HL-60/S4 treated with retinoic acid at 250 ng/mL for 4 days and 3 days (cell line): Measurements from ENCODE around the gene CBX6.

Experiments
- in situ Hi-C: fragments of 300-500 bp; cut with MboI; formaldehyde crosslinking; loops from 2 replicates; pipeline ENCODE4 v1.7.0; 2022; ENCODE audit warnings: low sequenced_read_pairs

CBX6 gene

DNA sequence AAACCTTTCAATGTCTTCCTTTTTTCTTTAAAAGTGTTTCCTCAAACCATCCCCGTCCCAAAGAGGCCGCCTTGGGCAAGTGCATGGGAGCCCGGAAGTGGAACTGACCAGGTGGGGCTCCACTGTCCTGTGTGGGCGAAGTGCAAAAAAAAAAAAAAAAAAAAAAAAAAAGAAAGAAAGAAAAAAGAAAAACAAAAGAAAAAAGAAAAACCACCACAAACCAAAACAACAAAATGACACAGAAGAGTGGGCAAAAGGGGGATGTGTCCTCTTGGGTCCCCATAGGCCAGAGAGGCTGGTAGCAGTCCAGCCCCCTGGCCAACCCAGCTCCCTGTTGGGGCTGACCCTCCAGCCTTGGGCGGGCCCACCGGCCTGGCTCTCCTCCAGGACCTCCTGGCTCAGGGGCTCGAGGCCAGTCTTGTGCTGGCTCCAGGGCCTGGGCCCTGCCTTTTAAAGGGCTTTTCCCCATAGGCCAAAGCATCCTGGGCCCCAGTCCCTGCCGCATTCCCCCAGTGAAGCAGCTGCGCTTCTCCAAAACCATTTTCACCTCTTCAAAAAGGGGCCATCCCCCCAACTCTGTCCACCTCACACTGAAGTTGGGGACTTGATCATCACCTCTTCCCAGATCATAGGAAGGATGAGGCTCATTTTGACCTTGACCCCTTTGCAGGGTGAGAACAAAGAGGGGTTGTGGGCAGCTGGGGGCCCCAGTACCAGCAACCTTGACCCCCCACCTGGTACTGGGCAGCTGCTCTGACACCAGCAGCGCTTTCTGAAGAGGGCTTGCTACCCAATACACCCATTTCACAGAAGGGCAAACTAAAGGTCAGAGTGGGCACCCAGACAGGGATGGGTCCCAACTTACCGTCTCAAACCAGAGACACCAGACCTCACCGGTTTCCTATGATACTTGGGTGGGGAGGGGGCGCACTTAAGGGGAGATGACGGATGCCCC is 9.4 kb downstream of the CBX6 start:
- in situ Hi-C loops = loop anchor here (25.0 kb wide), 1 partner anchor 250 kb away; no protein-coding TSS in a partner anchor

DNA sequence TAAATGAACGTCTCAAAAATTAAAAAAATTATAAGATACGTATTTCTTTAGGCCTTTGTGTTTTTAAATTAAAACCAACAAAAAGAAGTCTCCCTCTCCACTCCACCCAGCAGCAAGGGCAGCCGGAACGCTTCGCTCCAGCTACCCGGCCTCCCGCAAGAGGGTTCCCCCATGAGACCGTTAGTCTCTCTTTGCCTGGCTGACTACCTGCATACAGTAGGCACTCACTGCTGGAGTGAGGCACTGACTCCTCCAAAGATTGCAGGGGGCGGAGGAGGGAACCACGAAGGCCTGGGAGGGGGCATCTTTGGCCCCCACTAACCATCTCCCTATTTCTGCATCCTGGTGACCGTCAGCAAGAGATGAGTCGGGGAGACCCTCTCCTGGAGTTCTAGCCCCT is 10.1 kb downstream of the CBX6 start:
- in situ Hi-C loops = loop anchor here (25.0 kb wide), 1 partner anchor 250 kb away; no protein-coding TSS in a partner anchor

DNA sequence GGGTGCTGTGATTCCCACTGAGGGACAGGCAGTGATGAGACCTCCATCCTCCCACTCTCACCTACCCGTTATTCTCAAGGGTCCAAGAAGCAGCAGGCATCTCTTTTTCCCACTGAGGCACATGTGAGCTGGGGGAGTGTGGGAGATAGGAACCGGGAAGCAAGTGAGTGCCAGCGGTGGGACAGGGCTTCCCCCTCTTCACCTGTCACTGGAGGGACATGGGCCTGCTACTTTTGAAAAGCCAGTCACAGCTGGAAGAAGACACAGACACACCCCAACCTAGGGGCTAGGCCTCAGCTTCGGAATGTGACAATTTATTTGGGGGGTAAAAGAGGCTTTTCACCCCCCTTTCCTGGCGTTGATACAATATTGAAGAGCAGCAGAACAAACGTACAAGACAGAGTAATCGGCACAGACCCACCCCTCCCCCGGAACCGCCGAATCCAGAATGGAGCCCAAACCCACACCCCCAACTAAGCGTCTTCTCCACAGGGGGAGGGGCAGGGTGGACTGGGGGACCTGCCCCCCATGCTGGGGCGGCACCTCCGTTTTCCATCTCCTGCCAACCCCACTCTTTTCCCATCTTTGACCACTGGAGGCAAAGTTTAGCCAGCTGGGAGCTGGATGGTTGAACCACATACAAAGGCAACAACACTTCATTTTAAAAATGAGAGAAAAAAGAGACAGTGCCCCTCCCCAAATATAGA is 10.7 kb downstream of the CBX6 start:
- in situ Hi-C loops = loop anchor here (25.0 kb wide), 1 partner anchor 251 kb away; no protein-coding TSS in a partner anchor

DNA sequence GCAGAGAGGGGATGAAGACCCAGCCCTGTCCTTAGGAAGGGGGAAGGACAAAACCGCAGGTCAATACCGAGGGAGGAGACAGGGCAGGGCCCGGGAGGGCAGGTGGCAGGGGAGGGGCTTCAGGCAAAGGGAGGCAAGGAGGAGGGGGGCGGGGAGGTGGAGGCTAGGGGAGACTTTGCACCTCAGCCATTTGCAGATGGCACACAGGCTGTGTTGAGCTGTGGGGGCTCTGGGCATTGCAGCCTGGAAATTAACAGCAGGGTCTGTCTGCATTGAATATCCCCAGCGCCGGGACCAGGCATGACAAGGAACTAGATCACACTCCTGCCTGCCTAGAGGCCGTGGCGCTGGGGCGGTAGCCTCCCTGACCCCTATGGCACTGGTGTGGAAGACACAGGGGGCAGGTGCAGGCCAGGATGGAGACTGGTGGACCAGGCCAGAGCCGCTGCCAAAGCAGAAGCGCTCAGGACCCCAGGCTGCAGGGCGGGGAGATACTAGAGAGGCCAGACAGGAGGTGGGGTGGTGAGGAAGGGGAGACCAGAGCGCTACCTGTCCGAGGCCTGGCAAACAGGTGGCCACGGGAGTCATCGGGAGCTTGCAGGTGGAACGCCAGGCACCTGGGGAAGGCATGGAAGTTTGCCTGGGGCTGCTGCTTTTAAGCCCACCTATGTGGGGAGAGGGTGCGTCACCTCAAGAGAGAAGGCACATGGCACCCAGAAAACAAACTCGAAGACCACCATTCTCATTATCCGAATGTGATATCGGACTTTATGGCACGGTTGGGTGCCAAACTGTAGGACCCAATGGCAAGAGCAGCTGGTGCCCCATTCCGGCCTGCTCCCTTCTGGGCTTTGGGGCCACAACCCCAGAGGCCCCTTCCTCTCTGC is 11.5 kb downstream of the CBX6 start:
- in situ Hi-C loops = loop anchor here (25.0 kb wide), 1 partner anchor 252 kb away; no protein-coding TSS in a partner anchor

DNA sequence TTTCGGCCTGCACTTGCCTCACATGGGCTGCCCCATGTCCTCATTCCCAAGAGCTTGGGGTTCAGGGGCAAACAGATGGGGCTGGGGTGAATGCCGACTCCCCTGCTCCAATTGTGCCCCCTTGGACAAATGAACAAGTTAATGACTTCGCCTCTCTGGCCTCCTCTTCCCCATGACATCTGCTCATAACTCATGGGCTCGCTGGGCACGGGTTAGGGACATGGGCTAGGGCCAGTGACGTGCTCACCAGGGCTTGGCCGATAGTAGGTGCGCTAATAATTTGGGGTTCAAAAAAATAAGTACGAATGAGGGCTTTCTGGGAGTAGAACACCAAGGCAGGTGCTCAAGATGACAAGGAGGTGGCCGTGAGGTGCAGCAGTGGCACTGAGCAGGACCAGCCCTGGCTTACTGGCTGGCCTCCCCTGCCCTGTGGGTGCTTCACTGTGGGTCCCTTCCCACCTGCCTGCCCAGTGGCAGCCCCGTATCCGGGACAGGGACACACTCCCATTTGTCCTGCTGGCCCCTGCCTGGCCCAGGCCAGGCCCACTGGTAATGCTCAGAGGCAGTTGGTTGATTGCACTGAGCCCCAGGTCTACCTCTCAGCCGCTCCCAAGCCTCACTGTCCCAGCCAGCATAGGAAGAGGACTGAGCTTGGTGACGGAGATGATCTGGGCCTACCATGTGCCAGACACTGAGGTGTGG is 12.3 kb downstream of the CBX6 start:
- in situ Hi-C loops = loop anchor here (25.0 kb wide), 1 partner anchor 253 kb away; no protein-coding TSS in a partner anchor

DNA sequence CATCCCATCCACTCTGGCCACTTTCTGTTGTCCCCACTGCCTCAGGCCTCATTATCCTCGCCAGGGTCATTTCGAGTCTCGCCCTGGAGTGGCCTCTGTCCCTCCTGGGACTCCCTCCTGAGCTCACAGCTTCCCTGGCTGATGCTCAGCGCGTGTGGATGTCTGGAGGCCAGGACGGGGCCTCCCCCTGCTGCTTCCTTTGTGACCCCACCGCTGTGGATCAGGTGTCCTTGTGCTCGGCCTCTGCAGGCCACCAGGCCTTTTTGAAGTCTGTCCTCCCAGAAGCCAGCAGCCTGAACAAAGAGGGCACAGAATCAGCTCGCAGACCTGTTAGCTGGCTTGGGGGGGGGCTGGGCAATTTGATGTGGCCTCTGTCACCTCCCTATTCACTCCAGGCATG is 13.5 kb downstream of the CBX6 start:
- in situ Hi-C loops = loop anchor here (25.0 kb wide), 1 partner anchor 254 kb away; no protein-coding TSS in a partner anchor

DNA sequence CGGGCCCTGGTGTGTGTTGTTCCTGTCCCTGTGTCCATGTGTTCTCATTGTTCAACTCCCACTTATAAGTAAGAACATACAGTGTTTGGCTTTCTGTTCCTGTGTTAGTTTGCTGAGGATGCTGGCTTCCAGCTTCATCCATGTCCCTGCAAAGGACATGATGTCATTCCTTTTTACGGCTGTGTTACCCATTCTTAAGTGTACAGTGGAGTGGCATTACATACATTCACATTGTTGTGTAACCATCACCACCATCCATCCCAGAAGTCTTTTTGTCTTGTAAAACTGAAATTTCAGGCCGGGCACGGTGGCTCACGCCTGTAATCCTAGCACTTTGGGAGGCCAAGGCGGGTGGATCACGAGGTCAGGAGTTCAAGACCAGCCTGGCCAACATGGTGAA is 17.5 kb downstream of the CBX6 start:
- in situ Hi-C loops = loop anchor here (25.0 kb wide), 1 partner anchor 258 kb away; no protein-coding TSS in a partner anchor

DNA sequence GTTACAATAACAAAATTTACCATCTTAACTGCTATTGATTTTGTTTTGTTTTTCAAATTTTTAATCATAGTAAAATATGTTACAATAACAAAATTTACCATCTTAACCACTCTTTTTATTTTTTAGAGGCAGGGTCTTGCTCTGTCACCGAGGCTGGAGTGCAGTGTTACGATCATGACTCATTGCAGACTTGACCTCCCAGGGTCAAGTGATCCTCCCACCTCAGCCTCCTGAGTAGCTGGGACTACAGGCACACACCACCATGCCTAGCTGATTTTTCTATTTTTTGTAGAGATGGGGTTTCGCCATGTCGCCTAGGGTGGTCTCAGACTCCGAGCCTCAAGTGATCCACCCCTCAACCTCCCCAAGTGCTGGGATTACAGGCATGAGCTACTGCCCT is 18.1 kb downstream of the CBX6 start:
- in situ Hi-C loops = loop anchor here (25.0 kb wide), 1 partner anchor 258 kb away; no protein-coding TSS in a partner anchor

DNA sequence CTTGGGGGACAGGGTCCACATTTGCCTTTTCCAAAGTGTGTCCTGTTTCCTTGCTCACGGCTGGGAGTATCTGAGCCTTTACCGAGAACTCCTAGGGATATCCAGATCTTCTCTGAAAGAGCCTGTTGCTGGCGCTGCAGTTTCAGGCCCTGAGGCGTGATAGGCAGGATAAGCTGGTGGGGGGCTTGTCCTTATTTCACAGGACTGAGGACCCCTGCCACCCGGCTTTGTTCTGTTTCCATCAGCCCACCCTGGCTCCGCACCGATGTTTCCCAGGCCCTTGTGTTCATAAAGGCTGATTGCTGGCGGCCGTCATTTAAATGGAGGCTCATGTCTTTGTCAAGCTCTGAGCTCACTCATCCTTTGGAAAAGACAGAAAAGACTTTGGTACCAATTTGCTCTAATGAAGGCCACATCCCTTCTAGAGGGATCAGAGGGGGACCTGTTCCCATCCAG is 18.8 kb downstream of the CBX6 start:
- in situ Hi-C loops = loop anchor here (25.0 kb wide), 1 partner anchor 259 kb away; no protein-coding TSS in a partner anchor

DNA sequence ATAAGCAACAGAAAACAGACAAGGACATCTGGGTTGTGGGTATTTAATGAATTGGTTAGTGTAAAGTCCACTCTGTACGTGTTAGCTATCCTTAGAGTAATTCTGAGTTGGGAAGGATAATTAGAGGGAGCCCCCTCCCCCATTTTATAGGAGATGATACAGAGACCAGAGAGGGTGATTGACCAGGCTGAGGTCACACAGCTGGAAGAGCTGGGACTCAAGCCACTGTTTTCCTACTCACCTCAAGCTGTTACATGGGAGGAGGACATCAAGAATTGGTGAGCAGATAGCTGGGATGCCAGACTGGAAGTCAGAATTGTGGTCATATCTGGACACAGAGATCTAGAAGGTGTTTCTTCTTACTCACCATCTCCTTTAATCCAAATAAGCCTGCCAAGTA is 19.5 kb downstream of the CBX6 start:
- in situ Hi-C loops = loop anchor here (25.0 kb wide), 1 partner anchor 260 kb away; no protein-coding TSS in a partner anchor

DNA sequence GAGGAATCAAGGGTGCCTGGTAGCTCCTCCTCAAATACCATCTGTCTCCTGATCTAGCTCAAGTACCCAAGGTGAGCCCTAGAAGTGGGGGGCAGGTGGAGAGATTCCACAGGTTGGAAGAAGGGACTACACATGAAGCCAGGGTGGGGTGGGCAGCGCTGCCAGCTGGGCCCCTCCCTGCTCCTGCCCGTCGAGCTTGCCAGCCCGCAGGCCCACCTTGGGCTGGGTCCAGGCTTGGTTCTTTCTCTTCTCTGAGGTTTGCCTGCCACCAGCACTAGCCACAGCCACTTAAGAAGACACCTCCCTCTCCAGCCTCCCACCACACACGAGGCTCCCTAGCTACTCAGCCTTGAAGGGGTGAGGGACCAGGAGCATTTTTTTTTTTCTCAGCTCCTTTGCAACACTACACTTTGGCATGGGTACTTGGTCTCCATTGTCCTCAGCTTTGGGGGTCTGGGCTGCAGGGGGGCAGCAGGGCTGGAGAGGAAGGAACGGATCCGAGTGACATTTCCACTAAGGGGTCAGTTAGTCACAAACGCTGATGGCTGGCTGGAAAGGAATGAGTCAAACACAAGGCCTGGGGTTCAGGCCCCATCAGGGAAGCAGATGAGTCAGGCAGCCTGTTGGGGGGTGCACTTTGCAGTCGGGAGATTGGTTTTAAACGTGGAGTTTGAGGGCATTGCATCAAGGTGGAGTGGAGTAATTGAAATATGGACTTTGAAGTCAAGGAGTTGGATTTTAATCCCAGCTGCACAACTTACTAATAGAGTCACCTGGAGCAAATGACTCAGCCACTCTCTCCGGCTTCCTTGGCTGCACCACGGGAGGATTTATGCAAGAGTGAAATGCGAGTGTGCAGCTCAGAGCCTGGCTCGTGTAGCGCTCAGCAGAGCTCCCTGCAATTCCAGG is 20.8 kb downstream of the CBX6 start:
- in situ Hi-C loops = loop anchor here (25.0 kb wide), 1 partner anchor 261 kb away; no protein-coding TSS in a partner anchor

DNA sequence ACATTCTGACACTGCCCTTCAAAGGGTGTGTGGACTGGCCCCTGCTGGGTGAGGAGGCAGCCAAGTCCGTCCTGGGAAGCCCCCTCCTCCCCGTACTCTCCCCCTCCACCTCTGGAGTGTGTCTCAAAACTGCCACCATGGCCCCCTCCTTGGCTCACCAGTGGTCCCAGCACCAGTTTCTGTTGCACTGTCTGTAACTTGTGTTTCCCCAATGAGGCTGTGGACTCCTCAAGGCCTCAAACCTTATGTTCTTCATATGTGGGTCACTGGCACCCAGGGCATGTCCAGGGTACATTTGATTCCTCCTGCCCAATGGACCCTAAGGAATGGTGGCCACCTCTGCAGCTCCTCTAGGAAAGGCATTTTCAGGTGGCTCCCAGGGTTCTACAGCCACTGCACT is 21.6 kb downstream of the CBX6 start:
- in situ Hi-C loops = loop anchor here (25.0 kb wide), 1 partner anchor 262 kb away; no protein-coding TSS in a partner anchor

DNA sequence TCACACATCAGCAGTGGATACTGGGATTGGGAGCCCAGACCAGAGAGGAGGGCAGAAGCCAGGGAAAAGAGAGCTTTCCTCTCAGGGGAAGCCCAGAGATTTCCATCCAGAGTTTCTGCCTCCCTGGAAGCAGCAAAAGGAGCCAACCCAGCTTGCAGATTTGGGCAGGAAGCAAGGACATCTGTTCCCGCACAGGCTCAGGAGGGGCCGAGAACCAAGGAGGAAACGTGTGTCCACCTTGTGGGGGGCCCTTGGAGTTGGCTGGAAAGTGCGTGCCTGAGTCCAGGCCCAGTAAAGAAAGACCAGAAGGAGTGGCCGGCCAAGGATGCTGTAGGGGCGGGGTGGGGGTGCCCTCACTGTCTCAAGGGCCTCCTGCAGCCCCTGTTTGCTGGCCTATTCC is 22.2 kb downstream of the CBX6 start:
- in situ Hi-C loops = loop anchor here (25.0 kb wide), 1 partner anchor 262 kb away; no protein-coding TSS in a partner anchor

DNA sequence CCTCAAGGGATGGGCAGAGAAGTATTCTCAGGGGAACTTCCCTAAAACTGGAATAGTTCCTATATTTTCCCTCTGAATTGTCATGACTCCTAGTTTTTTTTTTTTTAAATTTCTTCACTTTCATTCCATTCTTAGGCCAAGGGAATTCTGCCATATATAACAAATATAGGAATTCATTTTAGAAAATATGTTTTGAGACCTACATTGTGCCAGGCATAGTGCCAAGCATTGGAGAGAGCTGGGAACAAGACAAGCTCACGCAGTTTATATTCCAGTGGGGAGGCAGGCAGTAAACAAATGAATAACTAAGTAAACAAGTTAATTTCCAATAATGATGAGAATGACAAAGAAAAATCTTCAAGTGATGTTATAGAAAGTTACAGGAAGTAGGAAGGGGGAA is 25.6 kb downstream of the CBX6 start:
- in situ Hi-C loops = no loop called here

DNA sequence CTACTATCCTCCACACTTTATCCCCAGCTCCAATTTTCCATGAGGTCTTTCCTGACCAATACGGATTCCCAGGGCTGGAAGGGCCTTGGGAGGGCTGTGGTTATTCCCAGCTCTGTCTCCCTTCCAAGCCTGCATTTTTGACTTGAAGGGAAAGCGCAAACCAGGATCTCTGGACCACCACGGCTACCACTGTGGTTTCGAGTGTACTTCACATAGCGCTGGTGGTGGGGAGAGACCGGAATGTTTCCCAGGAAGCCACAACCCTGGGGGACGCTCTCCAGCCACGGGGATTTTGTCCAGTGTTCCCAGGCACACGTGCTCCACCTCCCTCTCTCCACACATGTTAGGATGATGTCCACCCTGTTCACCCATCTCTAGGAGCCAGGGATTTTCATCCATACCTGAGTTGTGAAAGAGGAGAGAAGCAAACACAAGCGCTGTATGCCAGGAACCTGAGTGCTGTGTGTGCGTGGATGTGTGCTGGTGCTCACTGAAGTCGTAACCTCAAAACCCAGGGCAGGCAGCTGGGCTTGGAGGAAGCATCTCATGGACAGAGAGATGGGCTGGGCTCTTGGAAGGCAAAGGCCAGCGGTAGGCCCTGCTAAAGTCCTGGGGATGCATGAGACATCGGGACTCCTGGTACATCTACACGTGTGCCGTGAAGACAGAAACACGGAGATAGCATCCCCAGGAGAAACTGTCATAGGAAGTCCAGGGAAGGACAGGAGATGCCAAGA is 26.8 kb downstream of the CBX6 start:
- in situ Hi-C loops = no loop called here

DNA sequence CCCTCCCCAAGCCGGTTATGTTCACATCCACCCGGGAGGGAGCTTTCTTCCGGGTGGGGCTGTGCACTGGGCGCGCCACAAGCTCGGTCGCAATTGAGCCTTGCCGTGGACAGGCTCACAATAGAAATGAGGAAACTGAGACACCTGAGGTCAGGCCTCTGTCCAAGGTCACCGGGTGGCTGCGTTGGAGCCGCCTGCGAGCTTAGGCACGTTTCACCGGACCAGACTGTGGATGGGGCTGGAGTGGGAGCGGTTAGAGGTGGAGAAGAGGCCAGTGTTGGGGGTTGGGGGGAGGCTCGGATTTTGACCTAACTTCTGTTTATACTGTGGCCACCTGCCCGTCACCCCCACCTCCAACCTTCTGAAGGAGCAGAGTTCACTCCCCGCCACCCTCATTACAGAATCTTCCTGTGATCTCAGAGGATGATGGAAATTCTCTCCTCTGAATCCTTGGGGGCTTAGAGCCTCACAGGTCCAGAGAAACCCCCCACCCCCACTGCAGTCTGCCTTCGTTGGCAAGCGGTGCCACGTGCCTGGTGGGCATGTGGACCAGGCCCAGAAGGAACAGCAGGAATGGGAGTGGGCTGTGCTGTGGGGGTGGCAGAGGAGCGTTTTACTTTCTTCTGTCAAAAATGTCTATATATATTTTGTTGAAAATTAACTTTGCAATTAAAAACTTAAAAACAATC is 27.6 kb downstream of the CBX6 start:
- in situ Hi-C loops = no loop called here

DNA sequence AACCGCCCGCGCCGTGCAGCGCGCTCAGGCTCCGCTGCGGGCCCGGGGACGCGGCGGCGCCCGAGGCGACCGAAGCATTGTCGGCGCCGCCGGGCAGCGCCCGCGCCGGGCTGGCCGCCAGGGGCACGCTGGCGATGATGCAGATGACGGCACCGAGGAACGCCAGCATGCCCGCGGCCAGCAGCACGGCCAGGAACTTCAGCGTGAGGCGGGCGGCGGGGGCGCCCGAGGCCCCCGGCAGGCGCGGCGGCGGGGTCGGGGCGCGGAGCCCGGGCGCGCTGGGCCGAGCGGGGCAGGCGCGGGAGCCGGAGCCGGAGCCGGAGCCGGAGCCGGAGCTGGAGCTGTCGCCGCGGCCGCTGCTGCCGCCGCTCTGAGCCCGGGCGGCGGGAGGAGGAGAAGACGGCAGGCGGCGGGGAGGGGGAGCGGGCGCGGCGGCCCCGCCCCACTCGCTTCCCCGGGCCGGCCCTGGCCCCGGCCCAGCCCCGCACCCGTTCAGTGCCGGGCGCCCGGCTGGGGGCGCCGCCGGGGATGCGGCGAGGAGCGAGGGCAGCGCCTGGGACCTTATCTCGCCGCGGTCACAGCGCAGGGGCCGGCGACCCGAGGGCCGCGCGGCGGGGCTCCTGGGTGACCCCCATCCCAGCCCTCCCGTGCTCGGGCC is 28.2 kb downstream of the CBX6 start, which contains the start of gene NPTXR:
Gene NPTXR, minus strand, starts transcription at position 372 of the 658 bp plus-strand sequence.
- in situ Hi-C loops = no loop called here
